Measurements from ENCODE around the gene BLVRB. TPM values are rescaled to one million over a fixed set of nuclear protein-coding genes. Genes with fewer than 3 reads are reported as not detected.

Gene BLVRB
- total and polyA plus RNA-seq, 9 of the 15 experiments (the other 6 are each of a cell fraction or from before 2014, with no cell fraction given), result 81.1 to 749 (median 331) TPM

- TF ChIP-seq PRDM10 (IDR thresholded peaks at IDR 0.05; ENCODE audit: partially characterized antibody) (peak; percentile 73), RBM15 (IDR thresholded peaks at IDR 0.05; ENCODE audit: insufficient read depth, low read length) (no peak), ZNF239 (CRISPR knock-in tag; IDR thresholded peaks at IDR 0.05) (no peak), ZMIZ1 (IDR thresholded peaks at IDR 0.05; ENCODE audit: low read depth in 2 of 2, low read length in 2 of 2) (no peak), ESRRA (IDR thresholded peaks at IDR 0.05; ENCODE audit: borderline replicate concordance, low read depth) (peak; percentile 69; the same call in 1 of the 2 replicates), FOS (IDR thresholded peaks at IDR 0.05; ENCODE audit: extremely low read depth, insufficient read length) (no peak), ATF6 (CRISPR knock-in tag; IDR thresholded peaks at IDR 0.05) (no peak), PML (IDR thresholded peaks at IDR 0.05; ENCODE audit: low read length) (peak; percentile 53; the same call in 1 of the 2 replicates)
- TF ChIP-seq, protein P1, sequence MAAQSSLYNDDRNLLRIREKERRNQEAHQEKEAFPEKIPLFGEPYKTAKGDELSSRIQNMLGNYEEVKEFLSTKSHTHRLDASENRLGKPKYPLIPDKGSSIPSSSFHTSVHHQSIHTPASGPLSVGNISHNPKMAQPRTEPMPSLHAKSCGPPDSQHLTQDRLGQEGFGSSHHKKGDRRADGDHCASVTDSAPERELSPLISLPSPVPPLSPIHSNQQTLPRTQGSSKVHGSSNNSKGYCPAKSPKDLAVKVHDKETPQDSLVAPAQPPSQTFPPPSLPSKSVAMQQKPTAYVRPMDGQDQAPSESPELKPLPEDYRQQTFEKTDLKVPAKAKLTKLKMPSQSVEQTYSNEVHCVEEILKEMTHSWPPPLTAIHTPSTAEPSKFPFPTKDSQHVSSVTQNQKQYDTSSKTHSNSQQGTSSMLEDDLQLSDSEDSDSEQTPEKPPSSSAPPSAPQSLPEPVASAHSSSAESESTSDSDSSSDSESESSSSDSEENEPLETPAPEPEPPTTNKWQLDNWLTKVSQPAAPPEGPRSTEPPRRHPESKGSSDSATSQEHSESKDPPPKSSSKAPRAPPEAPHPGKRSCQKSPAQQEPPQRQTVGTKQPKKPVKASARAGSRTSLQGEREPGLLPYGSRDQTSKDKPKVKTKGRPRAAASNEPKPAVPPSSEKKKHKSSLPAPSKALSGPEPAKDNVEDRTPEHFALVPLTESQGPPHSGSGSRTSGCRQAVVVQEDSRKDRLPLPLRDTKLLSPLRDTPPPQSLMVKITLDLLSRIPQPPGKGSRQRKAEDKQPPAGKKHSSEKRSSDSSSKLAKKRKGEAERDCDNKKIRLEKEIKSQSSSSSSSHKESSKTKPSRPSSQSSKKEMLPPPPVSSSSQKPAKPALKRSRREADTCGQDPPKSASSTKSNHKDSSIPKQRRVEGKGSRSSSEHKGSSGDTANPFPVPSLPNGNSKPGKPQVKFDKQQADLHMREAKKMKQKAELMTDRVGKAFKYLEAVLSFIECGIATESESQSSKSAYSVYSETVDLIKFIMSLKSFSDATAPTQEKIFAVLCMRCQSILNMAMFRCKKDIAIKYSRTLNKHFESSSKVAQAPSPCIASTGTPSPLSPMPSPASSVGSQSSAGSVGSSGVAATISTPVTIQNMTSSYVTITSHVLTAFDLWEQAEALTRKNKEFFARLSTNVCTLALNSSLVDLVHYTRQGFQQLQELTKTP (IDR thresholded peaks at IDR 0.05; ENCODE audit: low read depth in 1 of 2, partially characterized antibody in 2 of 2), result no peak
These were observed 44.5 kb downstream of the BLVRB start (continued) for GRCh38 chr19:40420766-40421765.

All from K562 (cell line).